SK-N-SH (cell line): Measurements from ENCODE around the gene CYSLTR2. TPM values are rescaled to one million over a fixed set of nuclear protein-coding genes. Genes with fewer than 3 reads are reported as not detected.

Experiments used
- CTCF ChIA-PET: fragments of 300-600, 350-600 bp; formaldehyde crosslinking; extraction: SDS; loops from one replicate; lab custom pipeline; 2021; lab: Yijun Ruan, JAX
- POLR2A ChIA-PET: fragments of 350-600 bp; sonication (Branson Sonifier 250); formaldehyde crosslinking; extraction: SDS; loops from one replicate; lab custom pipeline; 2020; ENCODE audit warnings: antibody characterized with exemption, inconsistent platforms; lab: Yijun Ruan, JAX
- DNase-seq: peaks from one replicate; pipeline ENCODE4 v3.0.0; 2012
- H2AFZ ChIP-seq: fragments of 200-600 bp; sonication (generic); 2 replicates; pipeline ENCODE4 v1.8.1; 2016; ENCODE audit warnings: antibody characterized with exemption, mild to moderate bottlenecking, low read depth
- H3F3A ChIP-seq: fragments of 200-600 bp; sonication (generic); replicated peaks from 2 replicates; pipeline ENCODE3; 2016; ENCODE audit warnings: antibody characterized with exemption, mild to moderate bottlenecking; ENCODE audit not compliant: insufficient read depth
- H3K27ac ChIP-seq, 2 experiments: fragments of 200-500 bp in 1 of 2; fragments of 200-600 bp in 1 of 2; sonication (Bioruptor generic) in 1 of 2; sonication (generic), shearing (Covaris generic) in 1 of 2; 2 replicates each; pipeline versions ENCODE4 v1.5.1 to v1.6.1; 2014 to 2016; ENCODE audit warnings: low read depth in 2 of 2, inconsistent platforms in 1 of 2, low read length in 1 of 2, mild to moderate bottlenecking in 1 of 2, mixed read lengths in 1 of 2
- H3K27me3 ChIP-seq: fragments of 200-600 bp; sonication (generic), shearing (Covaris generic); 2 replicates; pipeline ENCODE4 v1.6.1; 2016; ENCODE audit warnings: mixed run types; ENCODE audit not compliant: insufficient read depth
- H3K36me3 ChIP-seq, 2 experiments: fragments of 200-500 bp in 1 of 2; fragments of 200-600 bp in 1 of 2; sonication (Bioruptor generic) in 1 of 2; sonication (generic) in 1 of 2; replicated peaks in 1 of 2; 2 replicates each; pipeline versions ENCODE3 to v1.5.1; 2014 to 2016; ENCODE audit warnings: low read length in 1 of 2, mild to moderate bottlenecking in 1 of 2; ENCODE audit not compliant: insufficient read depth in 2 of 2, control insufficient read depth in 1 of 2
- H3K4me1 ChIP-seq, 2 experiments: fragments of 200-500 bp in 1 of 2; fragments of 200-600 bp in 1 of 2; sonication (Bioruptor generic) in 1 of 2; sonication (generic), shearing (Covaris generic) in 1 of 2; 2 replicates each; pipeline versions ENCODE4 v1.5.1 to v1.6.1; 2014 to 2016; ENCODE audit warnings: low read depth in 1 of 2, low read length in 1 of 2, mixed run types in 1 of 2; ENCODE audit not compliant: insufficient read depth in 2 of 2, control insufficient read depth in 1 of 2
- H3K4me2 ChIP-seq: fragments of 200-600 bp; sonication (generic), shearing (Covaris generic); 2 replicates; pipeline ENCODE4 v1.6.1; 2017; ENCODE audit warnings: mixed run types
- H3K4me3 ChIP-seq, 2 experiments: fragments of 200-500 bp in 1 of 2; fragments of 200-600 bp in 1 of 2; sonication (Bioruptor generic) in 1 of 2; sonication (generic), shearing (Covaris generic) in 1 of 2; 2 replicates each; pipeline versions ENCODE4 v1.5.1 to v1.8.1; 2014 to 2016; ENCODE audit warnings: low read depth in 2 of 2, inconsistent platforms in 1 of 2, low read length in 1 of 2, mild to moderate bottlenecking in 1 of 2, mixed read lengths in 1 of 2, moderate library complexity in 1 of 2
- H3K79me2 ChIP-seq: fragments of 200-600 bp; sonication (generic); 2 replicates; pipeline ENCODE4 v1.8.1; 2017; ENCODE audit warnings: mild to moderate bottlenecking; ENCODE audit not compliant: insufficient read depth
- H3K9ac ChIP-seq: fragments of 200-600 bp; sonication (generic); 2 replicates; pipeline ENCODE4 v1.6.1; 2017; ENCODE audit warnings: mixed run types
- H3K9me2 ChIP-seq: fragments of 200-600 bp; sonication (generic); 2 replicates; pipeline ENCODE4 v1.6.1; 2017; ENCODE audit warnings: mixed run types
- H3K9me3 ChIP-seq: fragments of 200-600 bp; sonication (generic); 2 replicates; pipeline ENCODE4 v1.6.1; 2017; ENCODE audit warnings: mixed run types, mild to moderate bottlenecking, moderate library complexity
- H4K20me1 ChIP-seq: fragments of 200-600 bp; sonication (generic); 2 replicates; pipeline ENCODE4 v1.6.1; 2017; ENCODE audit warnings: mild to moderate bottlenecking, mixed run types; ENCODE audit not compliant: insufficient read depth
- EP300 ChIP-seq, 2 experiments: IDR thresholded peaks; 2 replicates each; pipeline versions ENCODE4 v1.4.0 to v1.6.1; 2012; ENCODE audit warnings: borderline replicate concordance in 1 of 2, low read depth in 1 of 2, low read length in 1 of 2
- FOSL2 ChIP-seq: IDR thresholded peaks from 2 replicates; pipeline ENCODE4 v1.4.0; 2012; ENCODE audit warnings: low read depth, mild to moderate bottlenecking, moderate library complexity, borderline replicate concordance
- GABPA ChIP-seq: IDR thresholded peaks from 2 replicates; pipeline ENCODE4 v1.4.0; 2012; ENCODE audit warnings: low read depth, mild to moderate bottlenecking
- GATA2 ChIP-seq: sonication (generic); formaldehyde crosslinking; IDR thresholded peaks from 2 replicates; pipeline ENCODE4 v1.5.0; 2020; ENCODE audit warnings: mild to moderate bottlenecking, missing genetic modification reagents
- NFIC ChIP-seq: IDR thresholded peaks from 2 replicates; pipeline ENCODE4 v1.4.0; 2012; ENCODE audit warnings: borderline replicate concordance
- RFX5 ChIP-seq: IDR thresholded peaks from 2 replicates; pipeline ENCODE4 v1.6.1; 2012; ENCODE audit warnings: mild to moderate bottlenecking, improper control_type of control experiment, low read length
- TCF12 ChIP-seq: IDR thresholded peaks from 2 replicates; pipeline ENCODE4 v1.4.0; 2012
- YY1 ChIP-seq: IDR thresholded peaks from 2 replicates; pipeline ENCODE4 v1.4.0; 2012; ENCODE audit warnings: low read depth, mild to moderate bottlenecking
- WGBS: methylation state at CpG from one replicate; pipeline ENCODE4 v1.1.6; 2017; ENCODE audit warnings: low lambda C conversion rate; 5-methylcytosine and 5-hydroxymethylcytosine counted together
- polyA plus RNA-seq, 3 experiments: library from polyadenylated mRNA; depleted of rRNA; stranded (reverse); fragments of >200 nt; gene quantifications; 2 replicates each; pipeline ENCODE4 v1.2.3, GENCODE V29; 2012
- TF ChIP-seq, protein P1 (sequence below): fragments of 150-350 bp; IDR thresholded peaks from 2 replicates; pipeline ENCODE4 v1.6.1; 2016; ENCODE audit warnings: mild to moderate bottlenecking, low read depth, low read length
- TF ChIP-seq, protein P2 (sequence below): IDR thresholded peaks from 2 replicates; pipeline ENCODE4 v1.6.1; 2012; ENCODE audit warnings: mild to moderate bottlenecking, low read depth, low read length, moderate library complexity
- TF ChIP-seq, protein P3 (sequence below): IDR thresholded peaks from 2 replicates; pipeline ENCODE4 v1.4.0; 2012; ENCODE audit warnings: low read depth, borderline replicate concordance
- TF ChIP-seq, protein P4 (sequence below): IDR thresholded peaks from 2 replicates; pipeline ENCODE4 v1.4.0; 2012; ENCODE audit warnings: low read depth

CYSLTR2 gene
- polyA plus RNA-seq, 1 of the 3 experiments (the other 2 are of a cell fraction): 0.12 TPM

DNA sequence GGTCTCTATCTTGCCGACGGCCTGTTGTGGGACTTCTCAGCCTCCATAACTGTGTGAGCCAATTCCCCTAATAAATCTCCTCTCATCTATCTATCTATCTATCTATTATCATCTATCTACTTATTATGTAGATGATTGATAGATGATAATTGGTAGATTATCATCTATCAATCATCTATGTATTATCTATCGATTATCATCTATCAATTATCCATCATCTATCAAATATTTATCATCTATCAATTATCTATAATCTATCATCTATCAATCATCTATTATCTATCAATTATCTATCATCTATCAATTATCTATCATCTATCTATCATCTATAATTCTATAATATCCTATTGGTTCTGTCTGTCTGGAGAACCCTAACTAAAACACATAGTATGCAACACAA, 33.5 kb downstream of the CYSLTR2 start:
- Histone ChIP-seq H3F3A (no peaks in the 10 kb centered on the region), H3K4me1 (no peaks in the 10 kb centered on the region), H3K9ac (no peak overlapping the region), H3K36me3 (no peaks in the 10 kb centered on the region), H3K27me3 (no peaks in the 10 kb centered on the region), H3K27ac (no peak overlapping the region), H3K79me2 (no peaks in the 10 kb centered on the region), H2AFZ (no peak overlapping the region), H3K9me3 (no peaks in the 10 kb centered on the region), H4K20me1 (no peaks in the 10 kb centered on the region), H3K9me2 (no peaks in the 10 kb centered on the region), H3K4me3 (no peak overlapping the region), H3K4me2 (no peak overlapping the region)
- DNase-seq: no peak
- ChIA-PET POLR2A (no interaction called here), CTCF (no interaction called here)
- WGBS: 61% methylated on average over 3 of the region's 3 CpGs
- TF ChIP-seq RFX5: no peak
- no peak for TF ChIP-seq GATA2
- TF ChIP-seq GABPA: no peak
- TF ChIP-seq, protein P1, sequence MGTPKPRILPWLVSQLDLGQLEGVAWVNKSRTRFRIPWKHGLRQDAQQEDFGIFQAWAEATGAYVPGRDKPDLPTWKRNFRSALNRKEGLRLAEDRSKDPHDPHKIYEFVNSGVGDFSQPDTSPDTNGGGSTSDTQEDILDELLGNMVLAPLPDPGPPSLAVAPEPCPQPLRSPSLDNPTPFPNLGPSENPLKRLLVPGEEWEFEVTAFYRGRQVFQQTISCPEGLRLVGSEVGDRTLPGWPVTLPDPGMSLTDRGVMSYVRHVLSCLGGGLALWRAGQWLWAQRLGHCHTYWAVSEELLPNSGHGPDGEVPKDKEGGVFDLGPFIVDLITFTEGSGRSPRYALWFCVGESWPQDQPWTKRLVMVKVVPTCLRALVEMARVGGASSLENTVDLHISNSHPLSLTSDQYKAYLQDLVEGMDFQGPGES: no peak
- no peak for TF ChIP-seq TCF12

DNA sequence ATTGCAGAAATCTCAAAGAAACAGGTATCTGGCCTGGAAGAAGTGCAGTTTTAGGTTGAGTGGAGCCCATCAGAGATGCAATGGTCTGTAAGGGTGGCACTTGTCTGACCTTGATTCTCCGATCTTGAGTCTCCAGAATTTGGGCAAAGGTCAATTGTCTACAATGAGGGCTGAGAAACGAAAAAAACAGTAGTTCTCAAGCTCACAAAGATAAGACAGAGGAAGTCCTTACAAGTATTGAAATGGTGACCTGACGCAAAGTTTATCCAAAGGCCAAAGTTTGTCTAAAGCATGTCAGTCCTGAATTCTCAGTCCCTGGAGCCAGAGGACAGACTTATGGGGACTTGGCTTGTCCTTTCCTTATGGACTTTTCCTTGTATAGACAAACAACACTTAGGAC, 40.3 kb downstream of the CYSLTR2 start:
- Histone ChIP-seq H3K9ac (no peak overlapping the region), H3K27ac (no peak overlapping the region), H4K20me1 (no peaks in the 10 kb centered on the region), H3K27me3 (no peaks in the 10 kb centered on the region), H3K4me3 (no peak overlapping the region), H3K4me2 (no peak overlapping the region), H3K9me2 (no peaks in the 10 kb centered on the region), H3K4me1 (no peaks in the 10 kb centered on the region), H3K79me2 (no peaks in the 10 kb centered on the region), H3K36me3 (no peaks in the 10 kb centered on the region), H3K9me3 (no peaks in the 10 kb centered on the region), H3F3A (no peaks in the 10 kb centered on the region), H2AFZ (no peak overlapping the region)
- TF ChIP-seq TCF12 (no peak), EP300 (IDR thresholded peaks at IDR 0.05; ENCODE audit: borderline replicate concordance in 1 of 2, low read depth in 1 of 2, low read length in 1 of 2) (no peak), YY1 (no peak), FOSL2 (no peak), RFX5 (no peak), NFIC (no peak)
- TF ChIP-seq, protein P2, sequence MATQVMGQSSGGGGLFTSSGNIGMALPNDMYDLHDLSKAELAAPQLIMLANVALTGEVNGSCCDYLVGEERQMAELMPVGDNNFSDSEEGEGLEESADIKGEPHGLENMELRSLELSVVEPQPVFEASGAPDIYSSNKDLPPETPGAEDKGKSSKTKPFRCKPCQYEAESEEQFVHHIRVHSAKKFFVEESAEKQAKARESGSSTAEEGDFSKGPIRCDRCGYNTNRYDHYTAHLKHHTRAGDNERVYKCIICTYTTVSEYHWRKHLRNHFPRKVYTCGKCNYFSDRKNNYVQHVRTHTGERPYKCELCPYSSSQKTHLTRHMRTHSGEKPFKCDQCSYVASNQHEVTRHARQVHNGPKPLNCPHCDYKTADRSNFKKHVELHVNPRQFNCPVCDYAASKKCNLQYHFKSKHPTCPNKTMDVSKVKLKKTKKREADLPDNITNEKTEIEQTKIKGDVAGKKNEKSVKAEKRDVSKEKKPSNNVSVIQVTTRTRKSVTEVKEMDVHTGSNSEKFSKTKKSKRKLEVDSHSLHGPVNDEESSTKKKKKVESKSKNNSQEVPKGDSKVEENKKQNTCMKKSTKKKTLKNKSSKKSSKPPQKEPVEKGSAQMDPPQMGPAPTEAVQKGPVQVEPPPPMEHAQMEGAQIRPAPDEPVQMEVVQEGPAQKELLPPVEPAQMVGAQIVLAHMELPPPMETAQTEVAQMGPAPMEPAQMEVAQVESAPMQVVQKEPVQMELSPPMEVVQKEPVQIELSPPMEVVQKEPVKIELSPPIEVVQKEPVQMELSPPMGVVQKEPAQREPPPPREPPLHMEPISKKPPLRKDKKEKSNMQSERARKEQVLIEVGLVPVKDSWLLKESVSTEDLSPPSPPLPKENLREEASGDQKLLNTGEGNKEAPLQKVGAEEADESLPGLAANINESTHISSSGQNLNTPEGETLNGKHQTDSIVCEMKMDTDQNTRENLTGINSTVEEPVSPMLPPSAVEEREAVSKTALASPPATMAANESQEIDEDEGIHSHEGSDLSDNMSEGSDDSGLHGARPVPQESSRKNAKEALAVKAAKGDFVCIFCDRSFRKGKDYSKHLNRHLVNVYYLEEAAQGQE: no peak
- TF ChIP-seq, protein P3, sequence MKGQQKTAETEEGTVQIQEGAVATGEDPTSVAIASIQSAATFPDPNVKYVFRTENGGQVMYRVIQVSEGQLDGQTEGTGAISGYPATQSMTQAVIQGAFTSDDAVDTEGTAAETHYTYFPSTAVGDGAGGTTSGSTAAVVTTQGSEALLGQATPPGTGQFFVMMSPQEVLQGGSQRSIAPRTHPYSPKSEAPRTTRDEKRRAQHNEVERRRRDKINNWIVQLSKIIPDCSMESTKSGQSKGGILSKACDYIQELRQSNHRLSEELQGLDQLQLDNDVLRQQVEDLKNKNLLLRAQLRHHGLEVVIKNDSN: no peak
- TF ChIP-seq, protein P4, sequence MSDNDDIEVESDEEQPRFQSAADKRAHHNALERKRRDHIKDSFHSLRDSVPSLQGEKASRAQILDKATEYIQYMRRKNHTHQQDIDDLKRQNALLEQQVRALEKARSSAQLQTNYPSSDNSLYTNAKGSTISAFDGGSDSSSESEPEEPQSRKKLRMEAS: no peak
- 56% methylated on average over 3 of the region's 3 CpGs for WGBS
- no peak for DNase-seq
- ChIA-PET CTCF (no interaction called here), POLR2A (no interaction called here)
